Measurements from ENCODE around the gene DQX1. TPM values are rescaled to one million over a fixed set of nuclear protein-coding genes. Genes with fewer than 3 reads are reported as not detected.

Gene DQX1, protein sequence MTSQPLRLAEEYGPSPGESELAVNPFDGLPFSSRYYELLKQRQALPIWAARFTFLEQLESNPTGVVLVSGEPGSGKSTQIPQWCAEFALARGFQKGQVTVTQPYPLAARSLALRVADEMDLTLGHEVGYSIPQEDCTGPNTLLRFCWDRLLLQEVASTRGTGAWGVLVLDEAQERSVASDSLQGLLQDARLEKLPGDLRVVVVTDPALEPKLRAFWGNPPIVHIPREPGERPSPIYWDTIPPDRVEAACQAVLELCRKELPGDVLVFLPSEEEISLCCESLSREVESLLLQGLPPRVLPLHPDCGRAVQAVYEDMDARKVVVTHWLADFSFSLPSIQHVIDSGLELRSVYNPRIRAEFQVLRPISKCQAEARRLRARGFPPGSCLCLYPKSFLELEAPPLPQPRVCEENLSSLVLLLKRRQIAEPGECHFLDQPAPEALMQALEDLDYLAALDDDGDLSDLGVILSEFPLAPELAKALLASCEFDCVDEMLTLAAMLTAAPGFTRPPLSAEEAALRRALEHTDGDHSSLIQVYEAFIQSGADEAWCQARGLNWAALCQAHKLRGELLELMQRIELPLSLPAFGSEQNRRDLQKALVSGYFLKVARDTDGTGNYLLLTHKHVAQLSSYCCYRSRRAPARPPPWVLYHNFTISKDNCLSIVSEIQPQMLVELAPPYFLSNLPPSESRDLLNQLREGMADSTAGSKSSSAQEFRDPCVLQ
- not detected in 2 replicates for total RNA-seq (2014; rRNA removed; shearing (Covaris generic))

DNA sequence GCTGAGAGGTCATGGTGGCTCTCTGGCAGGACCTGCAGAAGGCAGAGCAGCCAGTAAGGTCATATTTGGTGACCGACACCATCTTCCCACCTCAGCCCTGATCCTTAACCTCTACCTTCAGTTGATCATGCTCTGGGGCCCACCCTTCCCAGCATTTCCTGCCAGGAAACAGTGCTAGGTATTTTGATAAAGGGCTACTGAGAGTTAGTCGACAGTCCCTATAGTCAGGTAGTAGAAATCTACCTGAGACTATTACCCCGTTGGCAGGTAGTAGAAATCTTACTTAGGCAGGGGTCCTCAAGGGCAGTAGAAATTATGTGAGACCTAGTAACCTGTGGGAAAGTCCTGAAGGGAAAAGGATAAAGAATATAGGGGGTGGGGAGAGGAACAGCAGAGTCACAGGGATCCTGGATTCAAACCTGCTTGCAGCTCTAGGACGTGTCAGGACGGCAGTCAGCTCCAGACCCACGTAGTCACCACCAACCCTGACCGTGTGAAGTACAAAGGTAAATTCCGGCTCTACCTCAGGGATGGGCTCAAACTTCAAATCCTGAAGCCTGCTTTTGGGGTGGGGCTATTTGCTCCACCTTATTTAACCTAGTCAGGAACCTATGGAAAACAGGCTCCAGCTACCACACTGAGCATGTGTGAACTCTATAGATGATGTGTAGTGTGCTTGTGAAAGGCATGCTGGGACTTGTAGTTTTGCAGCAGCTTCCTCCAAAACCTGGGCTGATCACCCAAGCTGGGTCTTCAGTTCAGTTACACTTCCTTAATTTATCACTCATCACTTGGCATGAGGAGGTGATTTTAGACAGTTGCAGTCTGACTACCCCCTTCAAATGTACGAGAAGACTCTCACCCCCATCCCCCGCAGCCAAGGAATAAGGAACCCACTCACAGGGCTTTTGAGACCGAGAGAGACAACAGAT lies at the start of gene DQX1:
Gene DQX1 (minus strand): TSS at position 515 of the 932 bp plus-strand sequence. CDS start 502 bp downstream, at position 13.

DNA sequence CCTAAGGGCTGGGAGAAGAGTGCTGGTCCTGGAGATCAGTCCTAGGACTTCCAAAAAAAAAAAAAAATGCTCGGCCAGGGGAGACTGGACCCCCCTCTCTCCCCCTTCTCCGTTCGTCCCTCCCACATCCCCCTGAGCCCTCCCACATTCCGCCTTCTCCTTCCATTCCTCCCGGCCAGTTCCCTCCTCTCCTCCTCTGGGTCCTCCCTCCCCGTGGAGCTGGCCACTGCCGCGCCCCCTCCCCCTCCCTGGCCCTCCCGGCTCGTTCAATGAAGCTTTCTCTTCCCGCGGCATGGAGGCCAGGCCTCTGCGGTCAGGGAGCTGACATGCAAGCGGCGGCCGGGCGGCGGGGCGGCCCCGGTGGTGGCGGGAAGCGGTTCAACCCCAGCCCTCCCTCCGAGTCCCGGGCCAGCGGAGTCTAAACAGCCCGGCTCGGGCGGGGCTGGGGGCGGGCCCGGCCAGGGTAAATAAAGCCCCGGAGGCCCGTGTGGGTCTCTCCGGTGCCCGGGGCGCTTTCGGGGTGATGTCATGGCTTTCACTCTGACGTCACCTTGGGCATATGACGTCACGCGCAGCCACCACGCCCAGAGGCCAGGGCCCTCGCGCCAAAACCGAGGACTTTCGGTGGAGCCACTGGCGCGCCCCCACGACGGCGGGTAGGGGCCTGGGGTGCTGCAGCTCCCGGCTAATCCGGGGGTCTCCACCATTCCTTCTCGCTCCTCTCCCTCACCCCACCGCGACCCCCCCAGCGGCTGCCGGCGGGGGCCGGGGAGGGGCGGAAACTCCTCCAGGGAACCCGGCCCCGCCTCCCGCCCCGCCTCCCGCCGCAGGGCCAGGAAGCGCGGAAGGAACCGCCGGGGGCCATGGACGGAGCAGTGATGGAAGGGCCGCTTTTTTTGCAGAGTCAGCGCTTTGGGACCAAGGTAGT lies 28.1 kb upstream of the DQX1 start, which contains the start of the genes DOK1 and LOXL3:
Gene DOK1 (plus strand): TSS at position 829 of the 928 bp plus-strand sequence. CDS start 35 bp downstream, at position 864.
Gene LOXL3 (minus strand): TSS at position 51 of the 928 bp plus-strand sequence. CDS start 1,308 bp downstream, outside the sequence.

DNA sequence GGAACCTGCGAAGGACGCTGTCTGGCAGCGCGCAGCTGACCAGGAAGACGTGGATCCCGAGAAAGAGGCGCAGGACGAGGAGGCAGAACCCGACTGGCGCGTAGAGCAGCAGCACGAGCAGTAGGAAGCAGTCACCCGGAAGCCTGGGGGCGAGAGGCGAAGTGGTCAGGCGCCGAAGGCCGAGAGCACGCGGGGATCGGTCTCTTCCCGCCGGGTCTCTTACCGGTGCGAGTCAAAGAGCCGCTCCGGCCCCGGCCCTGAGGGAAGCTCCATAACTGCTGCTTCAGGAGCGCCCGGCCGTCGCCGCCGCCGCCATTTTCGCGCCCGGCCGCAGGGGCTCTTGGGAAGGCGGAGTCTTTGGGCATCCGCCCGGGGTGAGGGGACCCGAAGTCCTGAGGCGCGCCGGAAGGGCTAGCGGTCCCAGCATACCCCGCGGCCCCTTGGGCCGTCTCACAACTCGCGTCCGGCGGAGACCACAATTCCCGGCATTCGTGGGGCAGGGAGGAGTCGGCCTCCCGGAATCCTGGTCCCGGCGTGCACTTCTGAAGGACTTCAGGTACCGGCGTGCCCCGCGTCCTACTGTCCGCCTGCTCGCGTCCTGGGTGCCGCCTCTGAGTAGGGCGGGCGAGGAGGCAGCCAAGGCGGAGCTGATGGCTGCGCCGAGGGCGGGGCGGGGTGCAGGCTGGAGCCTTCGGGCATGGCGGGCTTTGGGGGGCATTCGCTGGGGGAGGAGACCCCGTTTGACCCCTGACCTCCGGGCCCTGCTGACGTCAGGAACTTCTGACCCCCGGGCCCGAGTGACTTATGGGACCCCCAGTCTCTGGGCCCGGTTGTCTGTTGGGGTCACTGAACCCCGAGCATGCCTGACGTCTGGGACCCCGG lies 3.6 kb upstream of the DQX1 start, which contains the start of the genes AUP1 and HTRA2:
Gene AUP1 (minus strand): TSS at position 350 of the 882 bp plus-strand sequence. CDS start 77 bp downstream, at position 273.
Gene HTRA2 (plus strand): TSS at position 577 of the 882 bp plus-strand sequence. CDS start 74 bp downstream, at position 651.

DNA sequence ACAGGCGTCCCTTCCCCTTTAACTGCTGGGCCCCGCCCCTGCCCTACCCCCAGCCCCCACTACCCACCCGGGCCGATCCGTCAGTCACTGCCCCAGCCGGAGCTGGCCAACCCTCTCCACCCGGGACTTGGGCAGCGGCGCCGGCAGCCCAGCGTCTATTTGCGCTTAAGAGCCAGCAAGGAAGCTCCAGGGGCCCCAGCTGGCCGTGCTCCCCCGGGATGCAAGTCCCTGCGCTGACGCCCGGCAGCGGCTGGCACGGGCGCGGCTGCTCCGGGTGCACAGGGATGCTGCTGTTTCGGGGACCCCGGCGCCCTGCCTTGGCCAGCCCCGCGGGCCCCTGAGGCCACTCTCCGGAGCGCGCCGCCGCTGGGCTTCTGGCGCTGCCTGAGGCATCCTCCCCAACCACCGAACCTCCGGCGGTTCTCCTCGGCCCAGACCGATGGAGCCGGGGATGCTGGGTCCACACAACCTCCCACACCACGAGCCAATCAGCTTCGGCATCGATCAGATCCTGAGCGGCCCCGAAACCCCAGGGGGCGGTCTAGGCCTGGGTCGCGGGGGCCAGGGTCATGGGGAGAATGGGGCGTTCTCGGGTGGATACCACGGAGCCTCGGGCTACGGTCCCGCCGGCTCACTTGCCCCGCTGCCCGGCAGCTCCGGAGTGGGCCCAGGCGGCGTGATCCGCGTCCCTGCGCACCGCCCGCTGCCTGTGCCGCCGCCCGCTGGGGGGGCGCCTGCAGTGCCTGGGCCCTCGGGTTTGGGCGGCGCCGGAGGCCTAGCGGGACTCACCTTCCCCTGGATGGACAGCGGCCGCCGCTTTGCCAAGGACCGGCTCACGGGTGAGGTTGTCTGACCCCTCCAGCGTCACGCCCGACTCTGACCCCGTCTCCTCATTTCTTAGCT lies 11.4 kb downstream of the DQX1 start, which contains the start of gene TLX2:
Gene TLX2 (plus strand): TSS at position 83 of the 903 bp plus-strand sequence. CDS start 357 bp downstream, at position 440.

DNA sequence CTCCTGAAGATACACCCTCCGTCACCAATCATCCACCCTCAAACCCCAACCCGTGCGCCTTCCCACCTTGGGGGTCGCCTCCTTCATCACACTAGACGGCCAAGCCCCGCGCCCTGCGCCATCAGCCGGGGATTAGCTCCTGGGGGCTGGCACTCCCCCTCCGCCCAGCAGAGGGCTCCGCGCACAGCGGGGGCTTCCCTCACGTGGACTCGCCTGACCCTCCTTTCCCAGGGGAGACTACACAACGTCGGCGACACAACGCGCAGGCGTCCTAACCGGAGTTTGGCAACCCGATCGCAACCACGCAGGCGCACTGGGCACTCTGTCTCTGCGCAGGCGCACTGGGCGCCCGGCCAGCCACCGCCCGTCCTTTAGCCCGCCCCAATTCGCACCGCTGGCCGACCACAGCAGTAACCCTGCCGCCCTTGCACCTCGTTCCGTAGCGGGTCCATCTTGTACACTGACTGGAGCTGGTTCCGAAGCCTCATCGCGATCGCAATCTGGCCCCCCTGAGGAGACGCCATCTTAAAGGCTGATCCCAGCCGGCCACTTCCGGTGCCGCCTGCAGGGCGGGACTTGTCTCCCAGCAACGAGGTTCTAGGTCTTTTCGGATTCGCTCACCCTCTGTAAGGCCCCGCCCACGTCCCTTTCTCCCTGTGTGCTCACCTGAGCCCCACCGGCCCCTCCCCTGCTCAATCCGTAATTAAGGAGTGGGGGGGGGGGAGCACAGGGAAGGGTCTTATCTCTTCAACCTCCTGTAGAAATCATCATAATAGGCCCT lies 18.7 kb downstream of the DQX1 start, which contains the start of gene PCGF1:
Gene PCGF1 (minus strand): TSS at position 551 of the 781 bp plus-strand sequence. CDS start 27 bp downstream, at position 524.

DNA sequence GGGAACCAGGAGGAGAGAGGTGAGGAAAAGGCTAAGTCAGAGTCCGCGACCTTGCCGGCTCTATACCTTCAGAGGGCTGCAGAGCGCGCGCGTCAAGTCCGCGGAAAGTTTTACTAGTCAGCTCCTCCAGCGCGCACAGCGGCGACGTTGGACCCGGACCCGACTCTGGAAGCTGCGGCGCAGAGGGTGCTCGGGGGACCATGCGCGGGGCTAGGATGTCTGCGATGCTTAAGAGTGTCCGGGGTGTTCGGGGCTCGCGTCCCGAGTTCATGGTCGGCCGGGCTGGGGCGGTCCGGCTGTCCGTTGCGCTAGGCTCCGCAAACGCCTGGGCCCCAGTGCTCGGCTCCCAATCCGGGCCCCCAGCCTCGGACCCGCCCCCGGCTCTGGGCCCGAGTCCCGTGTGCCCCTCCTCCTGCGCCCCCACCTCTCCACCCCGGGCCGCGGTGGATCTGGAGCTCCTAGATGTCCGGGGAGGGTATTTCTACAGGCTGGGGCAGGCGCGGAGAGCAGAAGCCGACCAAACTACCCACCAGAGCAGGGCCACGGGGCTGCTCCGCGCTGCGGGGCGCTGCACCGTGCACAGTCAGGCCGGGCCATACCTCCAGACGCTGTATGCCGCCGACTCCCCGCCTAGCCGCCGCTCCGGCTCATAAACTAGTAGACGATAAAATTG lies 26.6 kb downstream of the DQX1 start, which contains the start of gene LBX2:
Gene LBX2 (minus strand): TSS at position 337 of the 673 bp plus-strand sequence. CDS start 66 bp downstream, at position 271.

DNA sequence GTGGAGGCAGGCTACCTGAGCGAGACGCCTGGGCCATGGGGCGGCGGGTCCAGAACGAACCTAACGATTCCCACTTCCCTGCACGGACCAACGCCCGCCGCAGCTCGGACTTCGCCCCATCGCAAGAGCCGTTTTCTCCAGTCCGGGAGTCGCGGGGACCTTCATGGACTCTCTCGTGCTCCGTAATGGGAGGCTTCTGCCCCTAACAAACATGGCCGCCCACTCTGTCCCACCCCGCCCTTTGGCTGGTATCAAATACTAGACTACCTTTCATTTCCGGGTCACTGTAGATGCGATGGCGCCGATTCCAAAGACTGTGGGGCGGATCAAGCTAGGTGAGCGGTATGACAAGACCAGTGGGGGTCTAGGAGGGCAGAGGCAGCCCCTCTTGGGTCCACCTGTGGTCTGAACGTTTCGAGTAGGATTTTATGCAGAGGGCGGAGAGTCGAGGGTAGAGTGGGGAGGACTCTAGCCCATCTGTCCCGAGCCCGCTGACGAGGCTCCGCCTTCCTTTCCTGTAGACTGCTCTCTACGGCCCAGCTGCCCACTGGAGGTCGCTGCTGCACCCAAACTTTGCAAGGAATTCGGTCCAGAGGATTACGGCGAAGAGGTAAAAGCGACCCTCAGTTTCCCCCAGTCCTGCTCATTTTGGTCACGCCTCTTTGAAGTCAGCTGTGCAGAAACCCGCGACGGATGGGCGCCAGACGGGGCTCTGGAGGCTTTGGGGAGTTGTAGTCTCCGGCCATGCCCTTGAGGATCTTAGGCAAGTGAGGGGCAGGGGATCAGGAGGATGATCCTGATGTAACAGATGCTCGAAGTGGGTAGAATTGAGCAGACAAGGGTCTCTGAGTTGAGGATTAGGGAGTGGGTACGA lies 43.0 kb downstream of the DQX1 start, which contains the start of the genes CCDC142 and TTC31:
Gene CCDC142 (minus strand): TSS at position 198 of the 874 bp plus-strand sequence. CDS start 161 bp downstream, at position 37.
Gene TTC31 (plus strand): TSS at position 281 of the 874 bp plus-strand sequence. CDS start 15 bp downstream, at position 296.

DNA sequence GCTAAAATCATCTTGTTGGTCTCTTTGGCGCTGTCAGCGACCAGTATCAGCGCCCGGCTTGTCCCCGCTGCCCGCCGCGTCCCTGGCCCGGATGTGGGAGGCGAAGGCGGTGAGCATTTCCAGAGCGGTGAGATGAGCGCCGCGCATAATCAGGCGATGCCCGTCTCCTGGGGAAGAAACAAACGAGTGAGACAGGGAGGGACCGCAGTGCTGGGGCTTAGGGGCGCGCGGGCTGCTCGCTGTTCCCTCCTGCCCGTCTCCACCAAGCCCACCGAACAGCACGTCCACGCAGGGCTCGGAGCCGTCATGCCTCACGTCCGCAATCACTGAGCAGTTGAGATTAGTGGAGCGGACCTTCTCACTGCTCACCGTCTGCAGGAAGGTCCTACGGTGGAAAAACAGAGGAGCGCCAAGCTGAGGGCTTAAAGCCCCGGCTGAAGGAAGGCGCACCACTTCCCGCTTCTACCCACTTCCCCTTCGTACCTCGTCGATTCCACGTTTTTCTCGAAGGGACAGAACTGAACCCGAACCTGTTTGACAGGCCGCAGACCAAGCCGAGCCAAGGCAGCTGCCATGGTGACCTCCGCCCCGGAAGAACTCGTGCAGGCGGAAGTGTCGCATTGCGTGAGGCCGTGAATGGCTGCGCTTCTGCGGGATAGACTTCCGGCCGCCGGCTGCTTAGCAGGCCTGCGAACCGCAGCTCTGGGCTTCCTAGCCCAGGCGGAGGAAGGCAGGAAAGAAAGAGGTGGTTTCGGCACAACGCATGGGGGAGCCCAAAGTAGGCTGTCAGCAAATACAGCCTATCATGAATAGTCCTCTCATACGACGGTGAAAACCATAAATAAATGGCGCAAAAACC lies 53.7 kb downstream of the DQX1 start, which contains the start of gene MRPL53:
Gene MRPL53 (minus strand): TSS at position 595 of the 859 bp plus-strand sequence. CDS start 20 bp downstream, at position 575.

Other genes with a start within 250 kb of the DQX1 start
- gene SLC4A5, start 182.8 kb downstream of the DQX1 start, total RNA-seq (2014; rRNA removed; shearing (Covaris generic)), result 0.16 TPM in 1 of 2 replicates, not detected in the other
- gene DCTN1, start 145.9 kb downstream of the DQX1 start, total RNA-seq (2014; rRNA removed; shearing (Covaris generic)), result 78.8 and 83.3 TPM in 2 replicates
- gene C2orf81, start 104.6 kb downstream of the DQX1 start, total RNA-seq (2014; rRNA removed; shearing (Covaris generic)), result 5.5 and 8.5 TPM in 2 replicates
- 119 and 142 TPM in 2 replicates for gene WDR54, start 104.5 kb downstream of the DQX1 start, total RNA-seq (2014; rRNA removed; shearing (Covaris generic))
- gene RTKN, start 84.3 kb downstream of the DQX1 start, total RNA-seq (2014; rRNA removed; shearing (Covaris generic)), result 27.1 and 30.5 TPM in 2 replicates
- 30.3 and 40.9 TPM in 2 replicates for gene INO80B, start 71.1 kb downstream of the DQX1 start, total RNA-seq (2014; rRNA removed; shearing (Covaris generic))
- 72.6 and 93.6 TPM in 2 replicates for gene WBP1, start 67.8 kb downstream of the DQX1 start, total RNA-seq (2014; rRNA removed; shearing (Covaris generic))
- 64.9 and 65.6 TPM in 2 replicates for gene MOGS, start 60.8 kb downstream of the DQX1 start, total RNA-seq (2014; rRNA removed; shearing (Covaris generic))
- 95.8 and 110 TPM in 2 replicates for gene MRPL53, start 53.6 kb downstream of the DQX1 start, total RNA-seq (2014; rRNA removed; shearing (Covaris generic))
- gene CCDC142, start 43.2 kb downstream of the DQX1 start, total RNA-seq (2014; rRNA removed; shearing (Covaris generic)), result 16.1 and 18.6 TPM in 2 replicates
- 33.5 and 57.6 TPM in 2 replicates for gene TTC31, start 43.1 kb downstream of the DQX1 start, total RNA-seq (2014; rRNA removed; shearing (Covaris generic))
- gene LBX2, start 26.6 kb downstream of the DQX1 start, total RNA-seq (2014; rRNA removed; shearing (Covaris generic)), result 16.3 and 18.1 TPM in 2 replicates
- 28.8 and 29.3 TPM in 2 replicates for gene PCGF1, start 18.5 kb downstream of the DQX1 start, total RNA-seq (2014; rRNA removed; shearing (Covaris generic))
- gene TLX2, start 11.8 kb downstream of the DQX1 start, total RNA-seq (2014; rRNA removed; shearing (Covaris generic)), result 1.8 and 2.8 TPM in 2 replicates
- gene AUP1, start 3.5 kb upstream of the DQX1 start, total RNA-seq (2014; rRNA removed; shearing (Covaris generic)), result 161 and 168 TPM in 2 replicates
- gene HTRA2, start 3.7 kb upstream of the DQX1 start, total RNA-seq (2014; rRNA removed; shearing (Covaris generic)), result 50.9 and 52.6 TPM in 2 replicates
- 158 and 171 TPM in 2 replicates for gene LOXL3, start 27.7 kb upstream of the DQX1 start, total RNA-seq (2014; rRNA removed; shearing (Covaris generic))
- gene DOK1, start 28.5 kb upstream of the DQX1 start, total RNA-seq (2014; rRNA removed; shearing (Covaris generic)), result 11.1 and 11.5 TPM in 2 replicates
- gene M1AP, start 122.1 kb upstream of the DQX1 start, total RNA-seq (2014; rRNA removed; shearing (Covaris generic)), result 0.24 TPM in 1 of 2 replicates, not detected in the other
- 4.7 and 11.9 TPM in 2 replicates for gene SEMA4F, start 128.0 kb upstream of the DQX1 start, total RNA-seq (2014; rRNA removed; shearing (Covaris generic))